HCT116 (cell line): Measurements from ENCODE around the gene TRIP13. TPM values are rescaled to one million over a fixed set of nuclear protein-coding genes. Genes with fewer than 3 reads are reported as not detected.
"Not testable (repeated sequence)": the region's sequence is repeated elsewhere in the genome, so short reads cannot be mapped to it uniquely, and the experiment has no call there.

Source experiments
- ATAC-seq: fragments of 200-7000 bp; cut with Tn5 transposase; 2 replicates; pipeline ENCODE4 v1.9.1; 2020; ENCODE audit warnings: mild to moderate bottlenecking, moderate library complexity
- BruUV-seq: library from RNA; stranded (reverse); fragments of 400-500 nt; replicated peaks from 2 replicates; lab custom pipeline; 2021; lab: Mats Ljungman, UMichigan
- CTCF ChIA-PET: fragments of 300-600 bp; sonication (Branson Sonifier 250); formaldehyde crosslinking; loops from one replicate; lab custom pipeline; 2021; ENCODE audit warnings: antibody characterized with exemption; lab: Charles Lee
- POLR2A ChIA-PET: fragments of 300-600, 350-600 bp; sonication (Branson Sonifier 250); formaldehyde crosslinking; loops from one replicate; lab custom pipeline; 2021; ENCODE audit warnings: antibody characterized with exemption; lab: Charles Lee
- RAD21 ChIA-PET, 2 experiments: fragments of 300-600 bp; sonication (Branson Sonifier 250); formaldehyde crosslinking; loops; one replicate each; lab custom pipeline; 2023; ENCODE audit warnings: low total read pairs in 2 of 2; ENCODE audit not compliant: uncharacterized antibody in 2 of 2, unreplicated experiment in 2 of 2, low non-redundant PET in 1 of 2; lab: Charles Lee
- DNase-seq: peaks from one replicate; pipeline ENCODE4 v3.0.0-alpha.2; 2010; ENCODE audit warnings: low read depth, low spot score
- H2AFZ ChIP-seq: fragments of 200-600 bp; shearing (Covaris generic), sonication (generic); 2 replicates; pipeline ENCODE4 v1.6.1; 2017; ENCODE audit warnings: low read depth, mixed run types, mixed read lengths, antibody characterized with exemption, low read length; ENCODE audit not compliant: poor library complexity, severe bottlenecking
- H3K27ac ChIP-seq: 2 replicates; pipeline ENCODE4 v1.5.1; 2012; ENCODE audit warnings: low read depth, low read length
- H3K27me3 ChIP-seq: fragments of 200-600 bp; sonication (generic); 2 replicates; pipeline ENCODE4 v1.6.1; 2016; ENCODE audit warnings: mixed run types, low read length, mixed read lengths; ENCODE audit not compliant: insufficient read depth
- H3K36me3 ChIP-seq, 2 experiments: fragments of 200-500 bp in 1 of 2; fragments of 200-600 bp in 1 of 2; sonication (Bioruptor generic) in 1 of 2; sonication (generic) in 1 of 2; 2 replicates each; pipeline versions ENCODE4 v1.5.1 to v1.6.1; 2014 to 2016; ENCODE audit warnings: low read length in 2 of 2, inconsistent platforms in 1 of 2, mixed read lengths in 1 of 2, mixed run types in 1 of 2; ENCODE audit not compliant: insufficient read depth in 2 of 2, control insufficient read depth in 1 of 2
- H3K4me1 ChIP-seq, 2 experiments: fragments of 200-600 bp in 1 of 2; sonication (generic) in 1 of 2; 2 replicates each; pipeline versions ENCODE4 v1.5.1 to v1.6.1; 2012 to 2017; ENCODE audit warnings: low read length in 2 of 2, inconsistent platforms in 1 of 2, mild to moderate bottlenecking in 1 of 2, mixed read lengths in 1 of 2, mixed run types in 1 of 2, moderate library complexity in 1 of 2; ENCODE audit not compliant: insufficient read depth in 2 of 2, control insufficient read depth in 1 of 2
- H3K4me2 ChIP-seq: fragments of 200-600 bp; sonication (generic); 2 replicates; pipeline ENCODE4 v1.6.1; 2017; ENCODE audit warnings: mixed run types, low read length, mixed read lengths
- H3K4me3 ChIP-seq, 2 experiments: fragments of 200-600 bp in 1 of 2; sonication (generic) in 1 of 2; replicated peaks in 1 of 2; 2 replicates each; pipeline ENCODE4 v1.5.1; 2011 to 2016; ENCODE audit warnings: low read length in 2 of 2, control low read depth in 1 of 2, low read depth in 1 of 2, mild to moderate bottlenecking in 1 of 2, mixed read lengths in 1 of 2, mixed run types in 1 of 2
- H3K79me2 ChIP-seq: fragments of 200-600 bp; sonication (generic); 2 replicates; pipeline ENCODE4 v1.6.1; 2017; ENCODE audit warnings: mild to moderate bottlenecking, mixed run types, low read length, moderate library complexity, mixed read lengths; ENCODE audit not compliant: insufficient read depth
- H3K9ac ChIP-seq: fragments of 200-600 bp; sonication (generic); 2 replicates; pipeline ENCODE4 v1.6.1; 2016; ENCODE audit warnings: low read length, mixed read lengths
- H3K9me2 ChIP-seq: fragments of 200-600 bp; sonication (generic), shearing (Covaris generic); 2 replicates; pipeline ENCODE4 v1.6.1; 2017; ENCODE audit warnings: mixed run types, mild to moderate bottlenecking, moderate library complexity; ENCODE audit not compliant: insufficient read depth
- H3K9me3 ChIP-seq, 2 experiments: fragments of 200-500 bp in 1 of 2; fragments of 200-600 bp in 1 of 2; sonication (Bioruptor generic) in 1 of 2; sonication (generic) in 1 of 2; 2 replicates each; pipeline ENCODE4 v1.6.1; 2014 to 2017; ENCODE audit warnings: low read length in 2 of 2, mixed read lengths in 2 of 2, inconsistent platforms in 1 of 2, low read depth in 1 of 2, mild to moderate bottlenecking in 1 of 2, mixed run types in 1 of 2, moderate library complexity in 1 of 2; ENCODE audit not compliant: control insufficient read depth in 1 of 2, insufficient read depth in 1 of 2
- H4K20me1 ChIP-seq: fragments of 200-600 bp; sonication (generic), shearing (Covaris generic); 2 replicates; pipeline ENCODE4 v1.6.1; 2017; ENCODE audit warnings: mixed run types, mild to moderate bottlenecking, moderate library complexity; ENCODE audit not compliant: insufficient read depth
- CBX3 ChIP-seq: IDR thresholded peaks from 2 replicates; pipeline ENCODE4 v1.6.1; 2012; ENCODE audit warnings: low read depth
- CEBPB ChIP-seq: IDR thresholded peaks from 2 replicates; pipeline ENCODE4 v1.6.1; 2012; ENCODE audit warnings: low read depth
- EGR1 ChIP-seq: IDR thresholded peaks from 2 replicates; pipeline ENCODE4 v1.6.1; 2012; ENCODE audit warnings: low read depth
- EZH2phosphoT487 ChIP-seq: fragments of 200-600 bp; IDR thresholded peaks from 2 replicates; pipeline ENCODE4 v1.6.1; 2018; ENCODE audit warnings: antibody characterized with exemption, borderline replicate concordance
- JUND ChIP-seq: IDR thresholded peaks from 2 replicates; pipeline ENCODE4 v1.6.1; 2012
- SIN3A ChIP-seq: IDR thresholded peaks from 2 replicates; pipeline ENCODE4 v1.6.1; 2012; ENCODE audit warnings: low read depth
- YY1 ChIP-seq: IDR thresholded peaks from 2 replicates; pipeline ENCODE4 v1.6.1; 2011; ENCODE audit warnings: low read length, low read depth, moderate library complexity, mild to moderate bottlenecking; ENCODE audit not compliant: insufficient replicate concordance; ENCODE audit errors: extremely low read depth
- ZBTB33 ChIP-seq: IDR thresholded peaks from 2 replicates; pipeline ENCODE4 v1.6.1; 2011; ENCODE audit warnings: mild to moderate bottlenecking, low read length, moderate library complexity; ENCODE audit not compliant: insufficient replicate concordance; ENCODE audit errors: extremely low read depth
- ZFX ChIP-seq: fragments of 450-650 bp; IDR thresholded peaks from 2 replicates; pipeline ENCODE4 v1.6.1; 2017
- ZNF274 ChIP-seq: fragments of 200-500 bp; sonication (Bioruptor generic); IDR thresholded peaks from 2 replicates; pipeline ENCODE4 v1.6.1; 2014; ENCODE audit warnings: mild to moderate bottlenecking, low read depth, low read length, inconsistent platforms
- intact Hi-C: fragments of 100-400 bp; cut with micrococcal nuclease; formaldehyde crosslinking; loops from 2 replicates; pipeline ENCODE4 v1.10.0; 2022
- total RNA-seq: library from RNA; stranded (reverse); gene quantifications from one replicate; pipeline ENCODE4 v1.2.1, GENCODE V29; 2021; ENCODE audit not compliant: unreplicated experiment

TRIP13 gene
- total RNA-seq, 1 experiment from 2014 or later: 45.0 TPM

- TF ChIP-seq EZH2phosphoT487 (no peak), ZNF274 (no peak), ZFX (no peak), CBX3 (no peak), CEBPB (no peak), SIN3A (no peak)
Observed at GRCh38 chr5:852018-852417, 40.7 kb upstream of the TRIP13 start (continued).

- Histone ChIP-seq H2AFZ (no peak overlapping the region), H3K4me3 (no peak overlapping the region), H3K27me3 (no peaks in the 10 kb centered on the region), H3K36me3 (no peaks in the 10 kb centered on the region), H3K9me2 (no peaks in the 10 kb centered on the region), H3K4me2 (no peak overlapping the region), H3K4me1 (no peaks in the 10 kb centered on the region), H3K27ac (no peak overlapping the region), H3K9ac (no peak overlapping the region), H3K79me2 (no peaks in the 10 kb centered on the region), H3K9me3 (no peaks in the 10 kb centered on the region), H4K20me1 (no peaks in the 10 kb centered on the region)
- ChIA-PET RAD21 (no interaction called here), POLR2A (no interaction called here), CTCF (no interaction called here)
- no peak for ATAC-seq
- TF ChIP-seq YY1 (no peak), CBX3 (no peak), JUND (no peak), EGR1 (no peak), ZBTB33 (no peak), CEBPB (no peak)
- DNase-seq: no peak
- BruUV-seq: no TSS peak
- intact Hi-C loops: no loop called here
Observed at GRCh38 chr5:852431-853401, 40.0 kb upstream of the TRIP13 start.

GRCh38 chr5:853416-854090 is 39.1 kb upstream of the TRIP13 start:
- H3K4me3 ChIP-seq, H2AFZ ChIP-seq, POLR2A ChIA-PET, H3K27me3 ChIP-seq, H3K9me3 ChIP-seq, BruUV-seq, CTCF ChIA-PET, H3K4me1 ChIP-seq, H3K9ac ChIP-seq, H3K36me3 ChIP-seq, ATAC-seq, H3K9me2 ChIP-seq, H3K4me2 ChIP-seq, H4K20me1 ChIP-seq, RAD21 ChIA-PET, DNase-seq, H3K79me2 ChIP-seq, intact Hi-C loops, H3K27ac ChIP-seq: not testable (repeated sequence)
